Chondrocyte (in vitro differentiated cells): Measurements from ENCODE around the gene F13B. TPM values are rescaled to one million over a fixed set of nuclear protein-coding genes. Genes with fewer than 3 reads are reported as not detected.
A peak's percentile ranks its signal among the peaks of the same experiment; 100 is the strongest.

Experiments used
- DNase-seq: peaks from one replicate; pipeline ENCODE4 v3.0.0; 2021; ENCODE audit warnings: mixed read lengths, low spot score
- H3K27ac Mint-ChIP-seq: one replicate; pipeline ENCODE4 v1.8.0; 2021; ENCODE audit warnings: mild to moderate bottlenecking, moderate library complexity, mixed read lengths; ENCODE audit not compliant: unreplicated experiment
- H3K27me3 Mint-ChIP-seq: 2 replicates; pipeline ENCODE4 v1.8.0; 2021; ENCODE audit warnings: low read depth, mixed read lengths
- H3K36me3 Mint-ChIP-seq: 2 replicates; pipeline ENCODE4 v1.8.0; 2021; ENCODE audit warnings: low read depth, mixed read lengths
- H3K4me1 Mint-ChIP-seq: 2 replicates; pipeline ENCODE4 v1.8.0; 2021; ENCODE audit warnings: low read depth, mild to moderate bottlenecking, mixed read lengths
- H3K4me3 Mint-ChIP-seq: one replicate; pipeline ENCODE4 v1.8.0; 2021; ENCODE audit warnings: mild to moderate bottlenecking, moderate library complexity, mixed read lengths; ENCODE audit not compliant: unreplicated experiment
- H3K9me3 Mint-ChIP-seq: 2 replicates; pipeline ENCODE4 v1.8.0; 2021; ENCODE audit warnings: low read depth, mixed read lengths
- long read RNA-seq: library from polyadenylated mRNA; stranded (forward); transcript quantifications from one replicate; pipeline ENCODE4 v2.0.0, GENCODE V29; 2021
- total RNA-seq: library from RNA; stranded (reverse); gene quantifications from 3 replicates; pipeline ENCODE4 v1.2.1, GENCODE V29; 2021
- TF ChIP-seq, protein P1 (sequence below): fragments of 200-600 bp; sonication (generic); IDR thresholded peaks from 2 replicates; pipeline ENCODE4 v1.5.0; 2021; ENCODE audit warnings: antibody characterized with exemption, mild to moderate bottlenecking, moderate library complexity

F13B gene
- total RNA-seq: not detected in 3 replicates
- long read RNA-seq: 0 reads

- DNase-seq: no peak
- TF ChIP-seq, protein P1, sequence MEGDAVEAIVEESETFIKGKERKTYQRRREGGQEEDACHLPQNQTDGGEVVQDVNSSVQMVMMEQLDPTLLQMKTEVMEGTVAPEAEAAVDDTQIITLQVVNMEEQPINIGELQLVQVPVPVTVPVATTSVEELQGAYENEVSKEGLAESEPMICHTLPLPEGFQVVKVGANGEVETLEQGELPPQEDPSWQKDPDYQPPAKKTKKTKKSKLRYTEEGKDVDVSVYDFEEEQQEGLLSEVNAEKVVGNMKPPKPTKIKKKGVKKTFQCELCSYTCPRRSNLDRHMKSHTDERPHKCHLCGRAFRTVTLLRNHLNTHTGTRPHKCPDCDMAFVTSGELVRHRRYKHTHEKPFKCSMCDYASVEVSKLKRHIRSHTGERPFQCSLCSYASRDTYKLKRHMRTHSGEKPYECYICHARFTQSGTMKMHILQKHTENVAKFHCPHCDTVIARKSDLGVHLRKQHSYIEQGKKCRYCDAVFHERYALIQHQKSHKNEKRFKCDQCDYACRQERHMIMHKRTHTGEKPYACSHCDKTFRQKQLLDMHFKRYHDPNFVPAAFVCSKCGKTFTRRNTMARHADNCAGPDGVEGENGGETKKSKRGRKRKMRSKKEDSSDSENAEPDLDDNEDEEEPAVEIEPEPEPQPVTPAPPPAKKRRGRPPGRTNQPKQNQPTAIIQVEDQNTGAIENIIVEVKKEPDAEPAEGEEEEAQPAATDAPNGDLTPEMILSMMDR: peak; percentile 40
These were observed at the start of gene F13B for GRCh38 chr1:197066719-197067456. F13B (minus strand) TSS chr1:197067260; CDS start chr1:197067223, 37 bp downstream.

DNA sequence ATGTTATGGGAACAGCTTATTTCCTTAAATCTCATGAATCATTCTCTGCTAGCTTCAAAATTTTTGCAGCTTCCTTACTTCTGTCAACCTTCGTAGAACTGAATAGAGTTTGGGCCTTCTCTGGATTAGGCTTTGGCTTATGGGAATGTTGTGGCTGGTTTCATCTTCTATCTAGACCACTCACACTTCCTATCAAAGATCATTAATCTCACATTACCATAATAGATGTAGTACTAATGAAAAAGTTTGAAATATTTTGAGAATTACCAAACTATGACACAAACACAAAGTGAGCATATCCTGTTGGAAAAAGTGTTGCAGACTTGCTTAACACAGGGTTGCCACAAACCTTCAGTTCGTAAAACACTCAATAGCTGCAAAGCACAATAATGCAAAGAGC, 49.1 kb upstream of the F13B start:
- no peaks in the 10 kb centered on the region for H3K4me1 Mint-ChIP-seq

More at GRCh38 chr1:197066719-197067456, at the start of gene F13B:
- Mint-ChIP-seq H3K27ac (no peak within 1 kb of the TSS), H3K4me1 (peaks cover 8% of the 10 kb centered on the region), H3K36me3 (no peaks in the 10 kb centered on the region), H3K9me3 (peaks cover 7% of the 10 kb centered on the region), H3K4me3 (no peak within 1 kb of the TSS), H3K27me3 (peaks cover 1% of the 10 kb centered on the region)

DNA sequence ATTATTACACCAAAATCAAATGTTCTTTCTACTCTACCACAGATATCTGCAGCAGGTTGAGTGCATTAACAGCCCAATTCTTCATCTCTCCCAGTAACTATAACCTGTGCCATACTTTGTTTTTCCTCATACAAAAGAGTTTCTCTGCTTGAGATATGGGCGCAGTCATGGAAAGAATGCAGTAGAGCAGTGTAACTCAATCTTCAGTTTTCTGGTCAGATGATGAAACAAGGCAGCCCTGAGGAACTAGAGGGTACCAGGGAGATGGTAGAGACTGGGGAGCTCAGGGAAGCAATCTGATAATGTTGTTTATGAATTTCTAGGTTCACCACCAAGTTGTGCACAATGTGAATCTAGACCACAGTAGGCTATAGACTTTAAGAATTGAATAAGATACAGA, 39.8 kb upstream of the F13B start:
- peaks cover 3% of the 10 kb centered on the region for H3K36me3 Mint-ChIP-seq
- H3K9me3 Mint-ChIP-seq: no peaks in the 10 kb centered on the region
- no peak for DNase-seq
- TF ChIP-seq, protein P1: no peak
- no peak overlapping the region for H3K4me3 Mint-ChIP-seq
- no peak overlapping the region for H3K27ac Mint-ChIP-seq
- H3K27me3 Mint-ChIP-seq: no peaks in the 10 kb centered on the region
- H3K4me1 Mint-ChIP-seq: peaks cover 16% of the 10 kb centered on the region

More for the DNA sequence above, 49.1 kb upstream of the F13B start:
- Mint-ChIP-seq H3K27ac (no peak overlapping the region), H3K36me3 (peaks cover 9% of the 10 kb centered on the region), H3K9me3 (peaks cover 12% of the 10 kb centered on the region), H3K4me3 (no peak overlapping the region), H3K27me3 (no peaks in the 10 kb centered on the region)
- TF ChIP-seq, protein P1: no peak
- DNase-seq: no peak

DNA sequence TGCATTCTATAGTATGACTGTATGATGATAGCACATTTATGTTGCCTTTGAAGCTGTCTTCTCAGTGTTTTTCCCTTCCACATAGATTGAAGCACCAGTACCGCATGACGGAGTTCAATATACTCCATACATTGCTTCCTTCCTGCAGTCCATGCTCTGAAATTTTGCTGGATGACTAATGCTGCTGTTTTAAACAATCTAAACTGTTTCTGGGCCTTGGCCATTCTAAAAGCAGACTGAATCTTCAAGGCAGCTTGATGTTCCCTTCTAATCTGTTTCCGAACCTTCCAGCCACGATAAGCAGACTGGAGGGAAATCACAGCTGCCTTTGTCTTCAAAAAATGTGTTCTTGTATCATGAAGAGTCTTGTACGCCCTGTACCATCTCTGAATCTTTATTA, 36.2 kb upstream of the F13B start:
- H3K4me1 Mint-ChIP-seq: peaks cover 13% of the 10 kb centered on the region
- H3K36me3 Mint-ChIP-seq: peaks cover 3% of the 10 kb centered on the region

DNA sequence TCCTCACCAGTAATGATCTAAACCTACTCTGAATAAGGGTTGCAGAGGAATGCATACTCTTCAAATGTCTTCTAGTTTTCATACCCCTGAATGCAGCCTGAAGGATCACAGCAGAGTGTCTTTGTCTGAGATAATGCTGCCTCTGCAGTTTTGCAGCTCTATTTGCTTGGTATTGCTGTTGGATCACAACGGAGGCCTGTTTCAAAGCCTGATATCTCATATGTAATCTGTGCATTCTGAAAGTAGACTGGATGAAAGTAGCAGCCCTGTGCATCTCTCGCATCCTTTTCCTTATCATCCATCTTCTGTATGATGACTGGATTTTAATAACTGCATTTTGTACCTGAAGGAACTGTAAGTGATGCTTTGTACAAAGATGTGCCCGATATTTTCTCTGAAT, 34.9 kb upstream of the F13B start:
- H3K4me3 Mint-ChIP-seq: no peak overlapping the region
- DNase-seq: no peak
- TF ChIP-seq, protein P1: no peak
- H3K27me3 Mint-ChIP-seq: no peaks in the 10 kb centered on the region
- no peaks in the 10 kb centered on the region for H3K9me3 Mint-ChIP-seq
- H3K4me1 Mint-ChIP-seq: peaks cover 13% of the 10 kb centered on the region
- no peak overlapping the region for H3K27ac Mint-ChIP-seq
- H3K36me3 Mint-ChIP-seq: no peaks in the 10 kb centered on the region

More for the DNA sequence above, 36.2 kb upstream of the F13B start:
- no peak for DNase-seq
- Mint-ChIP-seq H3K4me3 (no peak overlapping the region), H3K9me3 (no peaks in the 10 kb centered on the region), H3K27me3 (no peaks in the 10 kb centered on the region), H3K27ac (no peak overlapping the region)
- TF ChIP-seq, protein P1: no peak
